Medulla oblongata (tissue), 1 donor: ENCODE results near the gene KRTAP7-1.

Source experiments
- DNase-seq: peaks from one replicate; pipeline ENCODE4 v3.0.0-alpha.2; 2015; ENCODE audit errors: extremely low spot score

The KRTAP7-1 gene

GRCh38 chr21:30829659-30830058 lies at the start of gene KRTAP7-1:
Gene KRTAP7-1 (minus strand): TSS chr21:30829759. CDS start chr21:30829698, 61 bp downstream.
- no peak for DNase-seq

GRCh38 chr21:30874526-30874925 lies 45.0 kb upstream of the KRTAP7-1 start:
- DNase-seq, result no peak

GRCh38 chr21:30847627-30848500 lies 18.3 kb upstream of the KRTAP7-1 start:
- DNase-seq, result no peak

GRCh38 chr21:30842990-30843389 lies 13.4 kb upstream of the KRTAP7-1 start:
- no peak for DNase-seq

GRCh38 chr21:30839304-30839703 lies 9.7 kb upstream of the KRTAP7-1 start:
- DNase-seq, result no peak

- no peak for DNase-seq
Measured at GRCh38 chr21:30838536-30838935, 9.0 kb upstream of the KRTAP7-1 start.

GRCh38 chr21:30831194-30831765 lies 1.7 kb upstream of the KRTAP7-1 start:
- no peak for DNase-seq

GRCh38 chr21:30818837-30819610 lies 10.5 kb downstream of the KRTAP7-1 start:
- DNase-seq, result no peak

- DNase-seq, result no peak
Measured at GRCh38 chr21:30813174-30813573, 16.4 kb downstream of the KRTAP7-1 start, which contains the start of gene KRTAP8-1. Gene KRTAP8-1 (minus strand): TSS chr21:30813274. CDS start chr21:30813220, 54 bp downstream.

- DNase-seq, result no peak
Measured at GRCh38 chr21:30800605-30801004, 29.0 kb downstream of the KRTAP7-1 start.

GRCh38 chr21:30793581-30794314 lies 35.8 kb downstream of the KRTAP7-1 start:
- DNase-seq, result no peak

GRCh38 chr21:30779249-30779648 lies 50.3 kb downstream of the KRTAP7-1 start:
- no peak for DNase-seq
